Measurements from ENCODE around the gene PRRT1B.

Gene PRRT1B

DNA sequence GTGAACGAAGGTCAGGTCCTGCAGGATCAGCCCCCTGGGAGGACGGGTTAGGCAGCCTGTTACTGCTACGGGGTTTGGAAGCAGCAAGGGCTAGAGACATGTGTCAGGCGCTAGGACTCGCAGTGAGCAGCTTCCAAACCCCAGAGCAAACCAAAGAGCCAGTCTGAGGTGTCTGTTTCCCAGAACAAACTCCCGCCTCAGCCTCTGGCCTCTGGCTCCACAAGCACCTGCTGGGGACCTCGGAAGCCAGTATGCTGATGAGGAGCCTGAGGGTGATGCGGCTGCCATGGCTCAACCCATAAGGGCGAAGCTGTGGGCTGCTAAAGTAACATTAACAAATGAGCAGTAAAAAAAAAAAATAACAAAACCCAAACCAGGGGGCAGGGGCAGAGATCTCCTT is 35.0 kb downstream of the PRRT1B start:
- DNase-seq = no peak

DNA sequence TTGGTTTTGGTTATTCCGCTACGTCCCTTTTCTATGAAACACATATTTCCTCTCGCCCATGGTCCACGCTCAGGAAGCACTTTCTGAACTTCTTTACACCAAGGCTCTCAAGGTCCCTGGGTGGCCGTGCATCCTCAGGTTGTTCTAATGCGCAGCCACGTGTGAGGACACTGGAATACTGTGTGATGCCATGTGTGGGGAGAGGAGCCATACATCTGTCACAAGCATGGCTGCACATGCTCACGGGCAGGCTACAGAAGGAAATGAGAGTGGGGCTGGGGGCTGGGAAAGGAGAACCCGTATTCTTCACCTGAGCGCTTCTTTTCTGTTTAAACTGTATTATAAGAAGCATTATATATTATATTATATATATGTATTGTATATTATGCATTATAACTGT is 36.7 kb downstream of the PRRT1B start:
- DNase-seq = no peak

DNA sequence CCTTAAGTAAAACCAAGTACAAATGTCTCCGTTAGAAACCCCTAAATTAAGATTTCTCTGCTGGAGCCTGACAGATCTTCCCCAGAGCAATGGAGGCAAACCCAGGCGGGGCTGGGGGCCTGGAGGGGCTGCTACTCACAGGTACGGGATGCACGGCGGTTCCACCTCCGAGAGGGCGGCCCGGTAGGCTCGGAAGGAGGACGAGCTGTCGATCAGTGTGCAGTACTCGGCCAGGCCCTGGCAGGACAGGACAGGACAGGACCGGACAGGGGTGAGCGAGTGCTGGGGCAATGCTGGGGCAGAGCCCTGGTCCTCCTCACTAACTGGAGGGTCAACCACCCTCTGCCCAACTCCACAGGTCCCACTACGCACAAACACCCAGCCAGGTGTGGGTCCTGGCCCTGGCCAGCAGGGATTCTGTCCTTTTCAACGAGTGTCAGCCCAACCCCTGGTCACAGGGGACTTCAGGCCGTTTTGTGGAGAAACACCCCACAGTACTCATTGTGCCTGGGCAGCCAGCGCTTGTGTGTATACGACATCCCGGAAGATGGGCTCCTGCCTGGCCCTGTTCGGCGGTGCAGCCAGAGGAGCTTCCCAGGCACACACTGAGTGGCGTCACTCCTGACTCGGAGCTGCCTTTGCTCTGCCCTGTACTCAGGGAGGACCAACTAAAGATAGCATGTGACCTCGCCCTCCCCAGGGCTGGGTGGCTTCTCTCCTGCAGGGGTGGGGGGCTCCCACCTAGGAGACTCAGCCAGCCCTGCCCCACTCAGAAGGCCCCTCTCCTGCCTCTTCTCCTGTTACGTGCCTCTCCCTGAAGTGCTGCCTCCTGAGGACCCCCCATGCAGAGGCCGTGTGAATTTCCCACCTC is 37.4 kb downstream of the PRRT1B start:
- no peak for DNase-seq

DNA sequence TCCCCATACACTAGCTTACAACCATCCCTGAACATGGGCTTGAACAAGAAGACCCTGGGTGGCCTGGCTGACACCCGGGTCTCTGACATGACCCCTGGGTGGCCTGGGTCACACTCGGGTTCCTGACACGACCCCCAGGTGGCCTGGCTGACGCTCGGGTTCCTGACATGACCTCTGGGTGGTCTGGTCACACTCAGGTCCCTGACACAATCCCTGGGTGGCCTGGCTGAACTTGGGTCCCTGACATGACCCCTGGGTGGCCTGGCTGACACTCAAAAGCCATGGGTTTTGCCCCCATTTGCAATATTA is 38.0 kb downstream of the PRRT1B start:
- no peak for DNase-seq

DNA sequence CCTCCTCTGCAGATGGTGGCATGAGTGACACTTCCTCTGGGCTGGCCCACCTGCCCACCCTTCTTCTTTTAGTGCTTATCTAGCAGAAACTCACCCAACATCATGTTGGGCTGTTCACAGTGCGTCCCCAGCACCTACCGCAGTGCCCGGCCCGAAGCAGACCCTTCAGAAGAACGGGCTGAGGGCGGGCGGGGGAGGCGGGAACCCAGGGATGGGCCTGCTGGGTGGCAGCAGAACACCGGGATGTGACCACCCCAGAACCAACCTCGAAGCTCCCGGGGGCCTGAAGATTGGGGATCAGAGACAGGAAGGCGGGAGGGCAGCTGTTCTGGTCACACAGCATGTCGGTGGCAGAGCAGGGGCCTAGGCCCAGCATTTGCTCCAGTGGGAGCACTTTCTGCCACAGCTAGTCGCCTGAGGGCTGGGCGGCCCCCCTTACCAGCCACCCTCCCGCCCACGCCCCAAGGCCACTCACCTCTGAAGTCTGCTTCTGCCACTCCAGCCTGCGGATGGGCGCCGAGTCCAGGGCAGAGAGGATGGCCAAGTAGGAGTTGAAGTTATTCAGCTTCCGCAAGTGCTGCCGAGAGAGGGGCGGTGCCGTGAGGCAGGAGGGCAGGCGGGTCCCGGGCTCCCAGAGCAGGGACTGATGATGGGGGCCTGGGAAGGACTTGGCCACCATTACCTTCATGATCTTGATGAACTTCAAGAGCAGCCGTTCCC is 38.7 kb downstream of the PRRT1B start:
- DNase-seq = no peak

DNA sequence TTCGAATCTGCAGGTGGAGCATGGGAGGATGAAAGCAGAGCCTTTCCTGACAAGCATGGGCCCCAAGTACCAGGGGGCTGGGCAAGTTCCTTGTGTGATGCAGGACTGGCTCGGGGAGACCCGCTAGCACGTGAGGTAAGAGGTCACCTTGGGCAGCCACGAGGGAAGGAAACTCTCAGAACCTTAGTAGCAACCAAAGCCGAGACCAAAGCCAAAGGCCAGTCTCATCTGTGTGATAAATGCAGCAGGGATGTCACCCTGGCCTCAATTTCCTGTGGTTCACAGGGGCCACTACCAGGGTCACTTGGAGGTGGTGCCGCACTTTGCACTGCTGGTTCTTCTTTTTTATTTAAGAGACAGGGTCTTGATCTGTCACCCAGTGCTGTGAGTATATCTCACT is 39.5 kb downstream of the PRRT1B start:
- DNase-seq = no peak

DNA sequence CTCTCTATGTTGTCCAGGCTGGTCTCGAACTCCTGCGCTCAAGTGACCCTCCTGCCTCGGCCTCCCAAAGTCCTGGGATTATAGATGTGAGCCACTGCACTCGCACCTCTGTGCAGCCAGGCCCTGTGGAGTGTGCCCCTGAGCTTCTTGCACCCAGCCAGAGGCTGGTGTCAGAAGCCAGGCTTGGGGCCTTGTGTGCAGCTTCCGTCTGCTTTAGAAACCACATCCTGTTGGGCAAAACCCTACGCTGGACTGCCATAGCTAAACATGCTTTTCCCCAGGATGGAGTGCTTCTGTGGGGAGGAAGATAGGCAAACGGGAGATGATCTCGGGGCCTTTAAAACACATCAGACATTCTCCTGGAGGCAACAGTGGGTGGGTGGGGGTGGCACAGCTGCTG is 40.1 kb downstream of the PRRT1B start:
- no peak for DNase-seq

DNA sequence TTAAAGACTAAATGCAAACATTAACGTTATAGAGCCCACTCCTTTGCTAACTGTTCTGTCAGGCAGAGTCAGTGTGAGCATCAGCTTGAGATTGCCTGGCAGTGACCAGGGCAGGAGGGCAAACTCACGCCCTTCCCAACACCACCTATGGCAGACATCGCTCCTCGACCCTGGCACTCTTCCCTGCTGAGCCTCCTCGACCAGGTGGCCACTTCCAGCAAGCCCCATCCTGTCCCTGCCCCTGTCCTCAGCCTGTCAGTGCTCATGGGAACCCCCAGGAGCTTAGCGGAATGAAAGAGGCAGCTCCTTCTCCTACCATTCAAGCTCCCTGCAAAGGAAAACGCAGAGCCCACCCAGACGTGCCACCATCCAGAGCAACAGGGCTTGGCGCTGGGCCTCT is 42.0 kb downstream of the PRRT1B start:
- no peak for DNase-seq

DNA sequence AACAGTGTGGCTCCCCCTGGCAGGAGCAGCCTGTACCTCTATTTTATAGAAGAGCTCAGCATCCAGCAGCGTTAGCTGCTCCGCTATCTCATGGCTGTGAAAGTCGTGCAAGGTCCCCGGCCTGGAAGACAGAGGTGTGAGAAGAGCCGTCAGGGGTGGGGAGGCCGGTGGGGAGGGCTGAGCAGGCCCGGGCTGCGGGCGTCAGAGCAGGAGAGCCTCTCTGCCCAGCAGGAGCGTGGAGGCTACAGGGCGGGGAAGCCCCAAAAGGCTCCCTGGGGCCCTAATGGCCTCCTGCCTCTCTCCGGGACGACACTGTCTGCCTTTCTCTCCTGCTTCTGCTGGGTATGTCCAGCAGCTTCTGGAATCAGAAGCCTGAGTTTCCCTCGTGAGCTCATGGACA is 42.6 kb downstream of the PRRT1B start:
- no peak for DNase-seq

DNA sequence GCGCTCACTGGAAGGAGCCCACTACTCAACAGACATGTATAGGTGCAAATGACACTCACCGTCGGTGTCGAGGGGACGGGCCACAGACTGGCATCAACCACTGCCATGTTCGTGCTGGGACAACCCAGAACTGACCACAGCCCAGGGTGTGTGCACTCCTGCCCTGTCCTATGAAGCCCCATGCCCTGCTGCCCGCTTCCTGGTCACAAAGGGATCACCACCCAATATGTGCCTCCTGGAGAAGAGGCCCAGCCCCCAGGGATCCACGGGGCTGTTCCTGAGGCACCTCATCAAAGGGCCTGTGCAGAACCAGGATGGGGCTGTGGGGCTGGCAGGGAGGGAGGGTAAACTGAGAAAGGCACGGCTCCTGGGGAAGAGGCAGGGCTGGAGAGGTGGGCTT is 43.1 kb downstream of the PRRT1B start:
- no peak for DNase-seq

DNA sequence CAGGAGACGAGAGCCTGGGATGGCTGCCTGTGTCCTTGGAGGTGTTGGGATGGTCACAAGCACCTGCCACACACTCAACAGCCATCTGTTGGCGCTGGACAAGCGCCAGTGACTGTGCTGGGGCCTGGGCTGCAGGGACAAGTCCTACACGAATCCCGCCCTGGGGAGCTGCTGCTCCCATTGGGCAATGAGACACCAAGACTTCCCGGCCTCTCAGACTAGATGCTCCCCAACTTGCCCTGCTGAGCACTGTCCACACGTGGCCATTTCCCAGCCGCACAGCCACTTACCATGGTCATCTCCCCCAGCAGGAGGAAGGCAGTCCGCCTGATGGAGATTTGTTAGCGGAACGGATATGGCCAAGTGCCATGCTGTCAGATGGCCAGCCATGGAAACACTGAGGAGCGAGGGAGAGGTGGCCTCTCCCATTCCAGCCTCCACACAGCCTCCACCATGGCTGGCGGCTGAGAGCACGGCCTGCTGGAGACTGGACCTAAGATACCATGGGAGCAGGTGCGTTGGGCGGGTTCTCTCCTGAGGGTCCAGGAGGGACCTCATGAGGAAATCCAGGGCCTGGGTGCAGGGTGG is 43.9 kb downstream of the PRRT1B start:
- DNase-seq = no peak

DNA sequence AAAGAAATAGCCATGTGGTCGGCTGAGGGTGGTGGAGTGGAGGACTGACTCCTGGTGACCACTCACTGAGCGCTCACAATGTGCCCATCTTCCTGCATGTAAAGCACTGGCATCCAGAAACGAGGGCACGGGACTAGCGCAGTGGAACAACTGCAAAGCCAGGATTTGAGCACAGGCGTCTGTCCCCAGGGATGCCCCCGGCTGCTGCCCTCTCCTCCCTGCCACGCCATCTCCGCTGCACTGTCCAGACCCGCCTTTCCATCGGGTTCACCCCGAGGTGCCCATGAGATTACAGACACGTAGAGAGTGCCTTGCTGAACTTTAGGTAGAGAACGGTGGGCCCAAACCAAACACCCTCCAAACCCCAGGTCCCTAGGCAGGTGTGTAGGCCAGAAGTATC is 44.7 kb downstream of the PRRT1B start:
- no peak for DNase-seq

DNA sequence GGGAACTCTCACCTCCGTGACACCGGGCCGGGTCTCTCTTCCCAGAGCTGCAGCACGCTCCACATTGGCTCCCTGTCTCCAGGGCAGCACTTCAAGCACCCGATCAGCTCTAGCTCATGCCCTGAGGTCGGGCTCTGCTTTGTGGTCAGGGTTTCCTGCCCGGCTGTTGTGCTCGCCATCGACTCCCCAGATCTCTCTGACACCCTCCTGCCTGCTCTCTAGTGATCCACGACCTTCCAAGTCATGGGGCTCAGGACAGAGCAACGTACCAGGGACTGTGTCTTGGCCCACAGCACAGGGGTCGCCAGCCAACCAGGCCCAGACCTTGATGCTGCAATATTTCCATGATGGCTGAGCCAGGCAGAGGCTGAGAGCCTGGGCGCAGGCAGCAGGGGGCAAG is 45.1 kb downstream of the PRRT1B start:
- no peak for DNase-seq

DNA sequence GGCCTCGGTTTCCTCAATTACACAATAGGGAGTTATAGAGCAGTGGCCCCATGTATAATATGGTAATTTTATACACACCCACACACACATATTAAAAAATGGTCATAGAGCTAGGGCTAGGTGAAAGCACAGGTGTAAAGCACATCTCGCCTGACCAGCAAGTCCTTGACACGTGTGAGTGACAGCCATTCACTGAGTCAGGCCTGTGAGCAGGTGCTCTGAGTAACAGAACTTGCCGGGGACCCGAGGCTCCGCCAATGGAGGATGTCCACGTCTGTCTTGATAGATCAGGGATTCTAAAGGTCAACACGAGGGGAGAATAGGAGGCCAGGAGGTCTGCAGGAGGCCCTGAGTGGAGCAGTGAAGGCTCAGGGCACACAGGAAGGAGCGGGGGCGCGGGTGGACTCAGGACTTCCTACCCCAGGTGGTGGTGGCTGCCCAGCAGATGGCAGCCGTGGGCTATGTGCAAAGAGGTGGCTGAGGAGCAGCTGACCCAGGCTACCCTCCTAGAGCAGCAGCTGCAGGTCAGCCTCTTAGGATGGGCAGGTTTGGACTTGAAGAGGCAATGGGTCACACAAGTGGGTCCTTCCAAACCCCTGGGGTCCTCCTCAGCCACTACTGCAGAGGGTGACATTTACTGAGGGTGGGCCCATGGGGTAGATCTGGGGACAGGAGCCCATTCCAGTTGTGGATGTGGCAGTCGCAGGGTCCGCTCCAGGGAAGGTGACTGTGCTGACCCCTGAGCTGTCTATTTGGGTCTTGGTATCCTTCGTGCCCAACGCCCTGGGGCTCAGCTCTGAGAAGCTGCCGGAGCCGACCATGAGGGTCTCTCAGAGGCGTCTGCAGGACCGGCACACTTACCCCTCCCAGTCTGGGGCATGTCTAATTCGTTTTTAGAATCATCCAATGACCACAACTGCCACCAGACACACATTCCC is 45.9 kb downstream of the PRRT1B start:
- peak; percentile 74 for DNase-seq

DNA sequence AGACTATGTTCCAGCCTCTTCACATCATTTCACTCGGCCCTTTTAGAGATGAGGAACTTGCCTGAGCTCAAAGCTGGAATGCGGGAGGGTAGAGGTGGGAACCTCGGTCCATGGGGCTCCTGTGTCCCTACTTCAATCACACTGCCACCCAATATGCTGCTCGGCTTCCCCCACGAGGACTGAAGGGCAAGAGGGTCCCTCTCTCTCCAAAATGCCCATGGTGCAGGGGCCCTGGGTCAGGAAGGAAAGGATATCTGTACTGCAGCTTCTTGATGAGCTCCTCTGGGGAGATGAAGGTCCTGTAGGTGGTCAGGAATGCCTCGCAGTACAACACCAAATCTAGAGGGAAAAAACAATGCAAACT is 46.5 kb downstream of the PRRT1B start:
- no peak for DNase-seq

DNA sequence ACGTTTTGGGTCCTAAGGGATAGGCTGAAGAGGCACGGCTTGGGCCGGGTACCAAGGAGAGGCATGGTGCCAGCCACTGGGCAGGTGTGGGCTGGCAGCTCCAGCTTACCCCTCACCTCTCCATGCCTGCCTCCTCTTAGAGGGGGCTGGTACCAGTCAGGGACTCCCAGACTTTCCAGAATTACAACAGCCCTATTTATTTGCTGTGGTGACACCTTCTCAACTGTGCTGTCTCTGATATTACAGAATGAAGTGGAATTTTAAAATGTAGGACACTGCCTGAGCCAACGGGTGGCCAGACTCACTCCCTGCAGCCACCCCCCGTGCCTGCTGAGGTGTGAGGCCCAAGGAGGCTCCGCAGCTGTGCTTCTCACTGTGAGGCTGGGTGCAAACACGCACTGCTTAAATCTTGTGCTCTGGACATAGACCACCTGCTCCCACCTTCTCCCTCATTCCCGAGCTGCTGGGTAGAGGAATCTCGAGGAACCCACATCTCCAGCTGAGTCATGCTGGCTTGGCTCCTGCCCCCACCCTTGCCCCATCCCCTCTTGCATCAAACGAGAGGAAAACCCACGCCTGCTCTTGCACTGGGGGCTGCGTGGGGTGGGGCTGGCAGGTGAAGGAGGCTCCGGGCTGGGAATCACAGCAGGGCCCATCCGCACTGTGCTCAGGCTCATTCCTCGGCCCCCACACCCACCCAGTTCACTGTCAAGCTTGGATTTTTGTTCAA is 47.9 kb downstream of the PRRT1B start:
- no peak for DNase-seq

DNA sequence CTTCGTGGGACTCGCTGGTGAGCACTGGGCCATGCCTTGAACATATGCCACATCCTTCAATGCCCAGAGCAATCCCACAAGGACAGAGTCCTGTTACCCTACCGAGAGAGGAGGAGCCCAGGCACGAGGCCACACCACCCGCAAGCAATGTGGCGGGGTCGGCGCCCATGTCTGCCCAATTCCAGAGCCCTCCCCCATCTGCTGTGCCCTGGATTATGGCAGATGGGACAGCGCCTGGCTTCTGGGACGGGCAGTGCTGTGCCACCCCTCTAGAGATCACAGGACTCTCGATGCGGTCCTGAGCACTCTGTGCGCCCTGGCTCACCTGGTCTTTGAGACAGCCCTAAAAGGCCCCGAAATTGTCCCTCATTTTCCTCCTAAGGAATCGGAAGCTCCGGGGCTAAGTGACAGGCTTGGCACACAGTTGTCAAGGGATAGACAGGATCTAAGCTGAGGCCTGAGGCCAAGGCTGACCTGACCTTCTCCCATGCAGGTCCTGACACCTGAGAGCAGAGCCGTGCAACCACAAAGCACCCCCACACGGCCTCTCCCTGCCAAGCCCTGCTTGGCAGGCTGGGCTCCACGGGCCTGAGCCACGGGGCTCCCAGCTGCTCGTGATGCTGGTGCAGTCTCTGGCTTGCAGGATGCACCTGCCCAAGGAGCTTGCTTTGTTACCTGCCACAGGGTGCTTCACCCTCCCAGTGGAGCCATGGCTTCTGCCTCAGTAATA is 48.8 kb downstream of the PRRT1B start:
- DNase-seq = no peak

DNA sequence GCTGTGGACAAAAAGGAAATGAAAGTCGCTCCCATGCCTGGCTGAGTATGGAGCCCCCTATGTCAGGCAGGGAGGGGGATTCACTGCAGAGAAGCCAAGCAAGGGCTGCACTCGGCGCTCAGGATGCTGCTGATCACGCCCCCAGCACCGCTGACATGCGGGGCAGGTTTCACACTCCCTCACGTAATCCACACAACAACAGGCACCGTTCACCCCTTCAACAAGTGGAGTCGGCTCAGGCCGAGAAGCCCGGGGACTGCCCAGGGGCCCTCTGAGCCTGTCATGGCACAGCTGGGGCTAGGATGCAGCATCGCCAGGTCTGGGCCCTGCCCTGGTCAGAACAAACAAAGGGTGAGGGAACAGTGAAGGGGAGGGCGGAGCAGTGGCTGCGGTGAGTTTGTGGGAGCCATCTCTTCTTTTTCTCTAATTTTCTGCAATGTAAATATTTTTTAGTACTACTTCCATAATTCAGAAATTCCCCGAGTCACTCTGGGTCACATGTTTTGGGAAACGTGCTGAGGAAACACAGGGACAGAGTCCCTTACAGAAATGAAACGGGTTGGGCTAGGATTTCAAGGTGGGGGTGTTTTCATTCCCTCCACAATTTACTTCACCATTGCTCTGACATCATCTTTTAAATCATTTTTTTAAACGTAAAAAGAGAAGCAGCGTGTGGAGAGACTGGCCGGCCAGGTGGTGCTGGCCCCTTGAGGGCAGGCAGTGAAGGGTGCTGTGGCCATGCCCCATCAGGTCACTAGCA is 49.8 kb downstream of the PRRT1B start:
- no peak for DNase-seq

DNA sequence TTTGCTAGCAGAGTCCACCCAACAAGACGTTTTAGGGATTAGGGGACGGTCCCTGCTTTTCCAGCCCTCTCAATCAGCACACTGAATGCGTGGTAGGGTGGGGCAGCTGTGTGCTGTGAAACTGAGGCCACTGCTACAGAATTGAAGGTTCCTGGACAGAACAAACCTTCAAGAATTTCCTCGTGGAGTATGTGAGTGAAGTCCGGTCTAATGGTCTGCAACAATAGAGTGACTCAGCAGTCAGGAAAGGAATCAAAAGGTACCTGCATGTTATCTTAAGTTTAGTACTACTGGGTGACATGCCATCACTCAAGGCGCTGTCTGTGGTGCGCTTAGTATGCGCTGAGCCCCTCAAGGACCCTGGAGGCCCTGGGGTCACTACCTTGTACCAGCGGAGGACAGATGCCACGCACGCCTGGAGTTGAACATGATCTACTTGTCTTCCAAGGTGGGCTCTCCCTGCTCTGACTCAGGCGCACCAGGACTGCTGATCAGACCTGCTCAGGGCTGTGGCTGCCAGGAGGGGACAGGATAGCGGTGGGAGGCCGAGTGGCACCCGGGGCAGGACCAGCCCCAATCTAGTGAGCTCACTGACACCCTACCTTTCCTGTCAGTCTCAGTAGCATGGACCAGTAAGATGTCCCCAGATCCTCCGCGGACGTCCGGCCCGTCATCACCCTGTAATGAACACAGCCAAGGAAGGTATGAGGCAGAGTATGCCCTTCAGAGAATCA is 50.5 kb downstream of the PRRT1B start:
- DNase-seq = no peak

DNA sequence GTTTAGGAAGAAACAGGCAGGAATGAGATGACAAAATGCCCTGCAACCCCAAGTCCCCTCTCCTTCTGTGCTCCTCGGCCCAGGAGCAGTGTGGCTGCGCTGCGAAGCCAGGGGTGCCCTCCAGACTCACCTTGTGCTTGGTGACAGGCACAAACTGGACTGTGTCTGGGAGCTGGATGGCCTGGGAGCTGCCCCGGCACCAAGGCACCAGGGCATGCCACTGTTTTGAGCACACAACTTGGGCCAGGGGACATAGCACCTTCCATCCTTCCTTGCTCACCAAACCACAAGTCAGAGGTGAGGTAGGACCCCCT is 51.1 kb downstream of the PRRT1B start:
- no peak for DNase-seq
